ENCODE results near the gene TSPYL6. TPM values are rescaled to one million over a fixed set of nuclear protein-coding genes. Genes with fewer than 3 reads are reported as not detected.

Gene TSPYL6
- total RNA-seq, 6 experiments from 2014 or later = not detected

- Histone ChIP-seq H3K4me1 (peaks cover 0 to 20% (median 4%) of the 10 kb centered on the region in 4 donors), H3K27me3 (no peaks in the 10 kb centered on the region), H3K36me3 (no peaks in the 10 kb centered on the region), H3K27ac (no peak overlapping the region), H3K4me3 (no peak overlapping the region), H3K9me3 (no peaks in the 10 kb centered on the region)
- WGBS (ENCODE audit: insufficient coverage, low coverage, low lambda C conversion rate, missing lambda C conversion rate) = 14% methylated on average over 1 of the region's 1 CpG
- intact Hi-C loops (cut with DNase I) = no loop called here
- ATAC-seq (peak in 3 of 4 donors; percentile 51 to 83 (median 70)), DNase-seq (no peak)
- TF ChIP-seq POLR2A (IDR thresholded peaks at IDR 0.05) (no peak), CTCF (IDR thresholded peaks at IDR 0.05) (no peak)
Observed at GRCh38 chr2:54212456-54212855, 43.6 kb downstream of the TSPYL6 start.

GRCh38 chr2:54209379-54209778 is 46.6 kb downstream of the TSPYL6 start:
- no peaks in the 10 kb centered on the region for H3K27me3 ChIP-seq
- ATAC-seq (no peak), DNase-seq (no peak)
- no peak overlapping the region for H3K4me3 ChIP-seq
- H3K4me1 ChIP-seq = peaks cover 0 to 23% (median 5%) of the 10 kb centered on the region in 4 donors
- intact Hi-C loops (cut with DNase I) = no loop called here
- no peaks in the 10 kb centered on the region for H3K36me3 ChIP-seq
- TF ChIP-seq CTCF (IDR thresholded peaks at IDR 0.05) (no peak), POLR2A (IDR thresholded peaks at IDR 0.05) (no peak)
- H3K9me3 ChIP-seq = no peaks in the 10 kb centered on the region
- H3K27ac ChIP-seq = no peak overlapping the region
- 85% methylated on average over 3 of the region's 3 CpGs for WGBS (ENCODE audit: insufficient coverage, low coverage, low lambda C conversion rate, missing lambda C conversion rate)

GRCh38 chr2:54208364-54209240 is 47.4 kb downstream of the TSPYL6 start:
- TF ChIP-seq POLR2A (IDR thresholded peaks at IDR 0.05) = no peak
- no peak for TF ChIP-seq CTCF (IDR thresholded peaks at IDR 0.05)
- H3K27me3 ChIP-seq = no peaks in the 10 kb centered on the region
- H3K27ac ChIP-seq = peak overlapping the region in 2 of 3 donors; percentile 7 to 42
- ATAC-seq = no peak
- no peak overlapping the region for H3K4me3 ChIP-seq
- 9% methylated on average over 1 of the region's 1 CpG for WGBS (ENCODE audit: insufficient coverage, low coverage, low lambda C conversion rate, missing lambda C conversion rate)
- DNase-seq = no peak
- H3K36me3 ChIP-seq = no peaks in the 10 kb centered on the region
- peaks cover 0 to 23% (median 5%) of the 10 kb centered on the region in 4 donors for H3K4me1 ChIP-seq
- intact Hi-C loops (cut with DNase I) = no loop called here
- H3K9me3 ChIP-seq = no peaks in the 10 kb centered on the region

GRCh38 chr2:54207666-54208195 is 48.3 kb downstream of the TSPYL6 start:
- DNase-seq = no peak
- ATAC-seq = peak; percentile 80 to 93 (median 84)

More at GRCh38 chr2:54207666-54208195, 48.3 kb downstream of the TSPYL6 start:
- Histone ChIP-seq H3K27ac (peak overlapping the region in 1 of 3 donors; percentile 42), H3K27me3 (no peaks in the 10 kb centered on the region), H3K4me3 (no peak overlapping the region), H3K36me3 (no peaks in the 10 kb centered on the region), H3K9me3 (no peaks in the 10 kb centered on the region), H3K4me1 (peaks cover 0 to 23% (median 5%) of the 10 kb centered on the region in 4 donors)
- TF ChIP-seq CTCF (IDR thresholded peaks at IDR 0.05) (no peak), POLR2A (IDR thresholded peaks at IDR 0.05) (no peak)
- 3% methylated on average over 3 of the region's 3 CpGs for WGBS (ENCODE audit: insufficient coverage, low coverage, low lambda C conversion rate, missing lambda C conversion rate)
- intact Hi-C loops (cut with DNase I) = no loop called here
